GM12878 (cell line): ENCODE data around the gene ACAD11. TPM values are rescaled to one million over a fixed set of nuclear protein-coding genes. Genes with fewer than 3 reads are reported as not detected.

Experiments used
- ATAC-seq: fragments of 200-7000 bp; cut with Tn5 transposase; 3 replicates; pipeline ENCODE4 v1.9.1; 2020; ENCODE audit warnings: mild to moderate bottlenecking, moderate library complexity
- BruUV-seq: library from RNA; stranded (reverse); fragments of 400-500 nt; replicated peaks from 2 replicates; lab custom pipeline; 2021; lab: Mats Ljungman, UMichigan
- CTCF ChIA-PET: fragments of 300-600 bp; sonication (Branson Sonifier 250); formaldehyde crosslinking; extraction: SDS; loops from one replicate; lab custom pipeline; 2021; ENCODE audit warnings: inconsistent platforms; lab: Yijun Ruan, JAX
- POLR2A ChIA-PET: fragments of 350-600 bp; formaldehyde crosslinking; extraction: SDS; loops from one replicate; lab custom pipeline; 2021; ENCODE audit warnings: inconsistent platforms; lab: Charles Lee
- RAD21 ChIA-PET: fragments of 300-600 bp; sonication (Branson Sonifier 250); formaldehyde crosslinking; loops from one replicate; lab custom pipeline; 2023; ENCODE audit warnings: antibody characterized with exemption; ENCODE audit not compliant: unreplicated experiment; lab: Charles Lee
- SMC1A ChIA-PET: fragments of 300-600 bp; sonication (Branson Sonifier 250); formaldehyde crosslinking; loops from one replicate; lab custom pipeline; 2023; ENCODE audit not compliant: unreplicated experiment, uncharacterized antibody; lab: Charles Lee
- DNase-seq: peaks from one replicate; pipeline ENCODE4 v3.0.0-alpha.2; 2011; ENCODE audit warnings: low read depth, low spot score
- FAIRE-seq: peaks from 3 replicates; lab custom pipeline; 2011; peaks lifted over from hg19 to GRCh38; lab: Jason Lieb, UNC
- H2AFZ ChIP-seq: 2 replicates; pipeline ENCODE4 v1.6.0; 2011; ENCODE audit warnings: low read depth, low read length, control low read depth; ENCODE audit not compliant: control insufficient read depth
- H3K27ac ChIP-seq: 2 replicates; pipeline ENCODE4 v1.5.1; 2011; ENCODE audit warnings: control low read depth; ENCODE audit not compliant: control insufficient read depth, insufficient read depth
- H3K27me3 ChIP-seq, 2 experiments: replicated peaks in 1 of 2; 2 replicates each; pipeline versions ENCODE4 v1.6.0 to v1.6.1; 2011; ENCODE audit warnings: low read length in 1 of 2; ENCODE audit not compliant: control insufficient read depth in 2 of 2, insufficient read depth in 2 of 2
- H3K36me3 ChIP-seq, 2 experiments: 2 replicates each; pipeline ENCODE4 v1.5.1; 2011; ENCODE audit warnings: low read length in 1 of 2; ENCODE audit not compliant: control insufficient read depth in 2 of 2, insufficient read depth in 2 of 2
- H3K4me1 ChIP-seq: 2 replicates; pipeline ENCODE4 v1.6.1; 2011; ENCODE audit warnings: mild to moderate bottlenecking, low read length, moderate library complexity, mixed read lengths; ENCODE audit not compliant: control insufficient read depth, insufficient read depth
- H3K4me2 ChIP-seq: 2 replicates; pipeline ENCODE4 v1.6.0; 2011; ENCODE audit warnings: control low read depth; ENCODE audit not compliant: control insufficient read depth, insufficient read depth
- H3K4me3 ChIP-seq: fragments of 200-600 bp; sonication (generic); 2 replicates; pipeline ENCODE4 v1.5.1; 2016
- H3K79me2 ChIP-seq: 2 replicates; pipeline ENCODE4 v1.6.0; 2011; ENCODE audit warnings: low read length; ENCODE audit not compliant: control insufficient read depth, insufficient read depth
- H3K9ac ChIP-seq: 2 replicates; pipeline ENCODE4 v1.8.0; 2011; ENCODE audit warnings: low read length, control low read depth, mixed read lengths; ENCODE audit not compliant: control insufficient read depth, insufficient read depth
- H3K9me3 ChIP-seq: replicated peaks from 3 replicates; pipeline ENCODE4 v1.5.1; 2011; ENCODE audit warnings: mild to moderate bottlenecking, low read length; ENCODE audit not compliant: control insufficient read depth, insufficient read depth
- H4K20me1 ChIP-seq: 2 replicates; pipeline ENCODE4 v1.6.0; 2011; ENCODE audit not compliant: control insufficient read depth, insufficient read depth
- ASH2L ChIP-seq: fragments of 300-600, 200-600 bp; sonication (generic); IDR thresholded peaks from 2 replicates; pipeline ENCODE4 v1.6.1; 2017; ENCODE audit warnings: low read depth, mild to moderate bottlenecking, borderline replicate concordance
- CHD1 ChIP-seq: IDR thresholded peaks from 2 replicates; pipeline ENCODE4 v1.6.1; 2012; ENCODE audit warnings: low read depth, low read length, improper control_type of control experiment
- FOXK2 ChIP-seq: fragments of 450-650 bp; IDR thresholded peaks from 2 replicates; pipeline ENCODE4 v1.6.1; 2017; ENCODE audit warnings: mild to moderate bottlenecking, moderate library complexity
- HCFC1 ChIP-seq: fragments of 150-350 bp; IDR thresholded peaks from 2 replicates; pipeline ENCODE4 v1.6.1; 2014; ENCODE audit warnings: low read length
- HDAC2 ChIP-seq: fragments of 200-600 bp; sonication (generic); IDR thresholded peaks from 2 replicates; pipeline ENCODE4 v1.6.1; 2017
- MLLT1 ChIP-seq: fragments of 450-650 bp; IDR thresholded peaks from 2 replicates; pipeline ENCODE4 v1.6.1; 2016; ENCODE audit warnings: mild to moderate bottlenecking
- NR2C2 ChIP-seq: IDR thresholded peaks from 2 replicates; pipeline ENCODE4 v1.6.1; 2011; ENCODE audit warnings: borderline replicate concordance, low read depth; ENCODE audit not compliant: control insufficient read depth, insufficient read length
- PBX3 ChIP-seq: IDR thresholded peaks from 2 replicates; pipeline ENCODE4 v1.6.1; 2011; ENCODE audit warnings: mild to moderate bottlenecking, low read depth, low read length, moderate library complexity; ENCODE audit not compliant: insufficient replicate concordance
- SIX5 ChIP-seq: IDR thresholded peaks from 2 replicates; pipeline ENCODE4 v1.6.1; 2011; ENCODE audit warnings: mild to moderate bottlenecking, low read depth, low read length, moderate library complexity; ENCODE audit not compliant: severe bottlenecking
- SMAD5 ChIP-seq: IDR thresholded peaks from 2 replicates; pipeline ENCODE4 v1.6.1; 2016; ENCODE audit warnings: antibody characterized with exemption, low read depth
- SMARCA5 ChIP-seq: fragments of 450-650 bp; IDR thresholded peaks from 2 replicates; pipeline ENCODE4 v1.6.1; 2017; ENCODE audit warnings: mild to moderate bottlenecking
- STAT1 ChIP-seq: fragments of 450-650 bp; conservative IDR thresholded peaks from 2 replicates; pipeline ENCODE4 v1.6.1; 2014; ENCODE audit warnings: antibody characterized with exemption, mild to moderate bottlenecking
- ZBTB40 ChIP-seq: fragments of 450-650 bp; IDR thresholded peaks from 2 replicates; pipeline ENCODE4 v1.6.1; 2016; ENCODE audit warnings: mild to moderate bottlenecking, moderate library complexity, borderline replicate concordance
- ZNF687 ChIP-seq: fragments of 450-650 bp; IDR thresholded peaks from 2 replicates; pipeline ENCODE4 v1.6.1; 2017; ENCODE audit warnings: mild to moderate bottlenecking, moderate library complexity
- WGBS: methylation state at CpG from one replicate; pipeline ENCODE4 v1.1.6; 2016; ENCODE audit warnings: low lambda C conversion rate; ENCODE audit not compliant: insufficient replicate concordance, insufficient coverage; ENCODE audit errors: missing lambda C conversion rate; 5-methylcytosine and 5-hydroxymethylcytosine counted together
- in situ Hi-C: fragments of 300-500 bp; cut with MboI; formaldehyde crosslinking; loops from 9 replicates; pipeline ENCODE4 v1.14.3; 2018; ENCODE audit warnings: mixed read lengths
- intact Hi-C: fragments of 100-400 bp; cut with micrococcal nuclease; formaldehyde crosslinking; loops from one replicate; pipeline ENCODE4 v1.14.2; 2022; ENCODE audit not compliant: unreplicated experiment
- polyA plus RNA-seq, 11 experiments: library from polyadenylated mRNA; depleted of rRNA in 4 of 11; unstranded in 6 of 11; stranded (reverse) in 5 of 11; fragments of >200 nt; fragmentation: Nextera tagmentation in 4 of 11; fragmentation: Illumina TruSeq in 1 of 11; extraction: Ambion mirVana in 4 of 11; extraction: Trizol in 1 of 11; gene quantifications; 1 replicate in 1 of 11; 2 replicates in 10 of 11; pipeline versions ENCODE4 v1.2.1 to v1.2.3, GENCODE V29; 2011 to 2016; ENCODE audit warnings: inconsistent platforms in 2 of 11, missing spikeins in 2 of 11, low read depth in 1 of 11
- total RNA-seq, 4 experiments: library from RNA; depleted of rRNA in 3 of 4; stranded (reverse); fragments of >200 nt in 3 of 4; fragmentation: Illumina TruSeq in 1 of 4; extraction: Trizol in 1 of 4; gene quantifications; 2 replicates each; pipeline versions ENCODE4 v1.2.1 to v1.2.3, GENCODE V29; 2013 to 2021

The ACAD11 gene
- total and polyA plus RNA-seq, 10 of the 15 experiments (the other 5 are each of a cell fraction or from before 2014, with no cell fraction given), result 2.4 to 15.9 (median 10.4) TPM

GRCh38 chr3:132645058-132645457, 14.6 kb downstream of the ACAD11 start:
- FAIRE-seq, result no peak
- CTCF ChIA-PET, result interaction anchor here (0.7 to 1.2 kb wide), 4 partner anchors 106 to 850 kb away, joined by 3 to 8 read pairs (median 3); no protein-coding TSS in a partner anchor
- no TSS peak for BruUV-seq
- H3K9ac ChIP-seq, result no peak overlapping the region
- ATAC-seq, result no peak
- RAD21 ChIA-PET, result interaction anchor here (0.7 to 1.1 kb wide), 2 partner anchors 109 to 294 kb away, joined by 3 to 5 read pairs; no protein-coding TSS in a partner anchor
- no peaks in the 10 kb centered on the region for H3K9me3 ChIP-seq
- SMC1A ChIA-PET, result interaction anchor here (1.0 to 1.1 kb wide), 2 partner anchors 9 to 109 kb away, joined by 3 read pairs; no protein-coding TSS in a partner anchor
- intact Hi-C loops (no loop called here), in situ Hi-C loops (loop anchor here (5.0 to 10.0 kb wide), 2 partner anchors 100 to 288 kb away; no protein-coding TSS in a partner anchor)
- 100% methylated on average over 1 of the region's 1 CpG for WGBS
- H2AFZ ChIP-seq, result no peak overlapping the region
- no peaks in the 10 kb centered on the region; a peak in 1 of 4 replicates for H3K36me3 ChIP-seq
- H3K4me2 ChIP-seq, result no peak overlapping the region
- H4K20me1 ChIP-seq, result no peaks in the 10 kb centered on the region
- POLR2A ChIA-PET, result no interaction called here
- DNase-seq, result no peak
- H3K4me1 ChIP-seq, result no peaks in the 10 kb centered on the region
- H3K27me3 ChIP-seq, result no peaks in the 10 kb centered on the region
- no peak overlapping the region for H3K27ac ChIP-seq
- H3K79me2 ChIP-seq, result no peaks in the 10 kb centered on the region
- H3K4me3 ChIP-seq, result no peak overlapping the region
- TF ChIP-seq SIX5, result no peak
- no peak for TF ChIP-seq CHD1
- no peak for TF ChIP-seq HDAC2
- no peak for TF ChIP-seq MLLT1
- no peak for TF ChIP-seq FOXK2
- TF ChIP-seq SMARCA5, result no peak
- no peak for TF ChIP-seq ASH2L
- no peak for TF ChIP-seq HCFC1
- TF ChIP-seq PBX3, result no peak
- no peak for TF ChIP-seq ZNF687
- no peak for TF ChIP-seq NR2C2
- TF ChIP-seq STAT1, result no peak
- TF ChIP-seq SMAD5, result no peak
- TF ChIP-seq ZBTB40, result no peak
